Muscle layer of colon (tissue), 2 donors: ENCODE data around the gene MAGEA4.
A peak's percentile ranks its signal among the peaks of the same experiment; 100 is the strongest.

Source experiments
- H3K27ac ChIP-seq: one replicate; pipeline ENCODE4 v1.7.0; 2013; ENCODE audit warnings: low read depth, mild to moderate bottlenecking, low read length, moderate library complexity
- H3K27me3 ChIP-seq, 2 donors: one replicate each; pipeline ENCODE4 v1.7.0; 2013; ENCODE audit warnings: low read length in 2 of 2, mild to moderate bottlenecking in 2 of 2; ENCODE audit not compliant: insufficient read depth in 2 of 2, control insufficient read depth in 1 of 2
- H3K36me3 ChIP-seq: one replicate; pipeline ENCODE4 v1.7.0; 2013; ENCODE audit warnings: mild to moderate bottlenecking, low read length; ENCODE audit not compliant: insufficient read depth
- H3K4me1 ChIP-seq: one replicate; pipeline ENCODE4 v1.7.0; 2013; ENCODE audit warnings: mild to moderate bottlenecking, low read length; ENCODE audit not compliant: insufficient read depth
- H3K4me3 ChIP-seq, 2 donors: one replicate each; pipeline ENCODE4 v1.7.0; 2013; ENCODE audit warnings: low read length in 2 of 2, low read depth in 1 of 2, mild to moderate bottlenecking in 1 of 2, moderate library complexity in 1 of 2
- H3K9ac ChIP-seq: one replicate; pipeline ENCODE4 v1.7.0; 2013; ENCODE audit warnings: low read length
- H3K9me3 ChIP-seq: one replicate; pipeline ENCODE4 v1.7.0; 2013; ENCODE audit warnings: mild to moderate bottlenecking, low read length
- donor health status: abdominal sarcoma.
- donor health status: Adenocarcinoma of cecum.

Gene MAGEA4

GRCh38 chrX:151929126-151929525, 16.4 kb downstream of the MAGEA4 start:
- Histone ChIP-seq H3K27ac (no peak overlapping the region), H3K4me3 (no peak overlapping the region), H3K9ac (no peak overlapping the region), H3K9me3 (no peaks in the 10 kb centered on the region), H3K36me3 (no peaks in the 10 kb centered on the region), H3K4me1 (no peaks in the 10 kb centered on the region), H3K27me3 (peaks cover 0 to 3% of the 10 kb centered on the region in 2 donors)

GRCh38 chrX:151935358-151935757, 22.7 kb downstream of the MAGEA4 start:
- H3K4me1 ChIP-seq, result no peaks in the 10 kb centered on the region
- no peak overlapping the region for H3K27ac ChIP-seq
- no peaks in the 10 kb centered on the region for H3K27me3 ChIP-seq
- H3K9me3 ChIP-seq, result no peaks in the 10 kb centered on the region
- H3K4me3 ChIP-seq, result no peak overlapping the region
- no peak overlapping the region for H3K9ac ChIP-seq
- no peaks in the 10 kb centered on the region for H3K36me3 ChIP-seq

- no peaks in the 10 kb centered on the region for H3K36me3 ChIP-seq
- no peaks in the 10 kb centered on the region for H3K27me3 ChIP-seq
- H3K27ac ChIP-seq, result no peak overlapping the region
- H3K9me3 ChIP-seq, result no peaks in the 10 kb centered on the region
- H3K4me1 ChIP-seq, result no peaks in the 10 kb centered on the region
- no peak overlapping the region for H3K4me3 ChIP-seq
- no peak overlapping the region for H3K9ac ChIP-seq
Observed at GRCh38 chrX:151938172-151938571, 25.5 kb downstream of the MAGEA4 start.

GRCh38 chrX:151954730-151955129, 42.0 kb downstream of the MAGEA4 start:
- Histone ChIP-seq H3K9me3 (no peaks in the 10 kb centered on the region), H3K27me3 (no peaks in the 10 kb centered on the region), H3K4me1 (no peaks in the 10 kb centered on the region), H3K4me3 (no peak overlapping the region), H3K27ac (no peak overlapping the region), H3K36me3 (no peaks in the 10 kb centered on the region), H3K9ac (no peak overlapping the region)

GRCh38 chrX:151958101-151958500, 45.4 kb downstream of the MAGEA4 start:
- Histone ChIP-seq H3K4me1 (no peaks in the 10 kb centered on the region), H3K4me3 (no peak overlapping the region), H3K36me3 (no peaks in the 10 kb centered on the region), H3K9ac (no peak overlapping the region), H3K9me3 (peaks cover 4% of the 10 kb centered on the region), H3K27me3 (no peaks in the 10 kb centered on the region), H3K27ac (no peak overlapping the region)

GRCh38 chrX:151962034-151962433, 49.3 kb downstream of the MAGEA4 start:
- Histone ChIP-seq H3K27me3 (no peaks in the 10 kb centered on the region), H3K27ac (no peak overlapping the region), H3K4me1 (no peaks in the 10 kb centered on the region), H3K9ac (no peak overlapping the region), H3K4me3 (no peak overlapping the region), H3K9me3 (peaks cover 4% of the 10 kb centered on the region), H3K36me3 (no peaks in the 10 kb centered on the region)

- Histone ChIP-seq H3K9me3 (no peaks in the 10 kb centered on the region), H3K36me3 (no peaks in the 10 kb centered on the region), H3K27me3 (no peaks in the 10 kb centered on the region), H3K27ac (no peak overlapping the region), H3K4me1 (no peaks in the 10 kb centered on the region), H3K9ac (no peak overlapping the region), H3K4me3 (no peak overlapping the region)
Observed at GRCh38 chrX:151966236-151966635, 53.5 kb downstream of the MAGEA4 start.

GRCh38 chrX:151970027-151970426, 57.3 kb downstream of the MAGEA4 start:
- no peak overlapping the region for H3K27ac ChIP-seq
- H3K9ac ChIP-seq, result no peak overlapping the region
- H3K4me1 ChIP-seq, result no peaks in the 10 kb centered on the region
- H3K36me3 ChIP-seq, result no peaks in the 10 kb centered on the region
- H3K4me3 ChIP-seq, result no peak overlapping the region
- no peaks in the 10 kb centered on the region for H3K9me3 ChIP-seq
- H3K27me3 ChIP-seq, result peaks cover 0 to 7% of the 10 kb centered on the region in 2 donors

GRCh38 chrX:151970661-151971060, 58.0 kb downstream of the MAGEA4 start:
- H3K9me3 ChIP-seq, result no peaks in the 10 kb centered on the region
- H3K9ac ChIP-seq, result no peak overlapping the region
- H3K4me3 ChIP-seq, result no peak overlapping the region
- H3K36me3 ChIP-seq, result no peaks in the 10 kb centered on the region
- H3K27ac ChIP-seq, result no peak overlapping the region
- H3K4me1 ChIP-seq, result no peaks in the 10 kb centered on the region
- peaks cover 0 to 10% of the 10 kb centered on the region in 2 donors for H3K27me3 ChIP-seq

GRCh38 chrX:151973060-151973661, 60.5 kb downstream of the MAGEA4 start:
- no peaks in the 10 kb centered on the region for H3K36me3 ChIP-seq
- no peak overlapping the region for H3K9ac ChIP-seq
- no peaks in the 10 kb centered on the region for H3K9me3 ChIP-seq
- no peak overlapping the region for H3K27ac ChIP-seq
- no peaks in the 10 kb centered on the region for H3K4me1 ChIP-seq
- H3K27me3 ChIP-seq, result peaks cover 0 to 10% of the 10 kb centered on the region in 2 donors
- H3K4me3 ChIP-seq, result peak overlapping the region in 1 of 2 donors; percentile 43

- Histone ChIP-seq H3K9me3 (no peaks in the 10 kb centered on the region), H3K27me3 (peaks cover 0 to 10% of the 10 kb centered on the region in 2 donors), H3K4me3 (peak overlapping the region; percentile 27 to 43), H3K4me1 (no peaks in the 10 kb centered on the region), H3K9ac (no peak overlapping the region), H3K27ac (no peak overlapping the region), H3K36me3 (no peaks in the 10 kb centered on the region)
Observed at GRCh38 chrX:151973851-151974335, 61.2 kb downstream of the MAGEA4 start.
